ENCODE measurements around the gene ABHD8. TPM values are rescaled to one million over a fixed set of nuclear protein-coding genes. Genes with fewer than 3 reads are reported as not detected.
A peak's percentile ranks its signal among the peaks of the same experiment; 100 is the strongest.

The ABHD8 gene
- total and polyA plus RNA-seq, 2 of the 13 experiments (the other 11 are each of a cell fraction or from before 2014, with no cell fraction given), result 6.3 to 7.2 TPM

- TF ChIP-seq ZNF7 (CRISPR knock-in tag; IDR thresholded peaks at IDR 0.05) (no peak), GMEB1 (CRISPR knock-in tag; IDR thresholded peaks at IDR 0.05; ENCODE audit: borderline replicate concordance) (no peak), TGIF2 (CRISPR knock-in tag; IDR thresholded peaks at IDR 0.05) (no peak), ZNF441 (CRISPR knock-in tag; IDR thresholded peaks at IDR 0.05; ENCODE audit: borderline replicate concordance) (no peak), YEATS4 (CRISPR knock-in tag; IDR thresholded peaks at IDR 0.05; ENCODE audit: borderline replicate concordance) (0 out of 2 replicates have a peak, but pooled peaks have one; percentile 29), ARID3A (IDR thresholded peaks at IDR 0.05; ENCODE audit: low read depth, low read length) (no peak), ZNF547 (CRISPR knock-in tag; IDR thresholded peaks at IDR 0.05) (no peak), GLMP (CRISPR knock-in tag; IDR thresholded peaks at IDR 0.05; ENCODE audit: borderline replicate concordance) (no peak), TCF12 (IDR thresholded peaks at IDR 0.05) (no peak), TCF12 (CRISPR knock-in tag; IDR thresholded peaks at IDR 0.05) (no peak), ZNF414 (CRISPR knock-in tag; IDR thresholded peaks at IDR 0.05) (no peak), ZNF672 (CRISPR knock-in tag; IDR thresholded peaks at IDR 0.05) (no peak), ZBTB20 (CRISPR knock-in tag; IDR thresholded peaks at IDR 0.05; ENCODE audit: borderline replicate concordance, low read depth) (no peak), EZH2 (conservative IDR thresholded peaks at IDR 0.05; ENCODE audit: low read depth, low read length) (no peak), ZBTB44 (CRISPR knock-in tag; IDR thresholded peaks at IDR 0.05) (no peak), GPBP1L1 (CRISPR knock-in tag; IDR thresholded peaks at IDR 0.05) (no peak), ZXDC (CRISPR knock-in tag; IDR thresholded peaks at IDR 0.05) (no peak), SOX13 (IDR thresholded peaks at IDR 0.05) (no peak), SOX13 (CRISPR knock-in tag; conservative IDR thresholded peaks at IDR 0.05 in 1 of 2, IDR thresholded peaks at IDR 0.05 in 1 of 2) (no peak)
Observed at GRCh38 chr19:17346109-17346671, 43.0 kb upstream of the ABHD8 start (continued).
